A204.1 (cell line): ENCODE measurements around the gene CD6.
"Not testable (repeated sequence)": the region's sequence is repeated elsewhere in the genome, so short reads cannot be mapped to it uniquely, and the experiment has no call there.

Experiments used
- FAIRE-seq: peaks from 2 replicates; lab custom pipeline; 2012; peaks lifted over from hg19 to GRCh38; lab: Jason Lieb, UNC

The CD6 gene

GRCh38 chr11:60951904-60952741 is 19.4 kb upstream of the CD6 start, which contains the start of gene SLC15A3:
Gene SLC15A3, minus strand, starts transcription at chr11:60952176. Its CDS starts 625 bp downstream, at chr11:60951551.
- FAIRE-seq, result peak; percentile 89

GRCh38 chr11:60952742-60953170 is 18.7 kb upstream of the CD6 start:
- FAIRE-seq, result no peak

GRCh38 chr11:60953781-60954180 is 17.7 kb upstream of the CD6 start:
- FAIRE-seq, result no peak

GRCh38 chr11:60954421-60954820 is 17.1 kb upstream of the CD6 start:
- no peak for FAIRE-seq

GRCh38 chr11:60955571-60955970 is 15.9 kb upstream of the CD6 start:
- no peak for FAIRE-seq

GRCh38 chr11:60957188-60957587 is 14.3 kb upstream of the CD6 start:
- FAIRE-seq, result no peak

GRCh38 chr11:60959431-60959830 is 12.0 kb upstream of the CD6 start:
- FAIRE-seq, result no peak

- FAIRE-seq, result no peak
Observed at GRCh38 chr11:60960405-60960804, 11.1 kb upstream of the CD6 start.

GRCh38 chr11:60964801-60965200 is 6.7 kb upstream of the CD6 start:
- no peak for FAIRE-seq

GRCh38 chr11:60966890-60967289 is 4.6 kb upstream of the CD6 start:
- no peak for FAIRE-seq

GRCh38 chr11:60968223-60968622 is 3.3 kb upstream of the CD6 start:
- FAIRE-seq, result no peak

- FAIRE-seq, result no peak
Observed at GRCh38 chr11:60970369-60970774, 1.1 kb upstream of the CD6 start.

GRCh38 chr11:60970890-60971289 is 590 bp upstream of the CD6 start:
- no peak for FAIRE-seq

- no peak for FAIRE-seq
Observed at GRCh38 chr11:60972182-60973030, 926 bp downstream of the CD6 start.

- no peak for FAIRE-seq
Observed at GRCh38 chr11:60973699-60974098, 2.2 kb downstream of the CD6 start.

GRCh38 chr11:60974316-60974715 is 2.8 kb downstream of the CD6 start:
- FAIRE-seq, result not testable (repeated sequence)

- FAIRE-seq, result no peak
Observed at GRCh38 chr11:60974726-60975125, 3.2 kb downstream of the CD6 start.

GRCh38 chr11:60977224-60977623 is 5.7 kb downstream of the CD6 start:
- FAIRE-seq, result no peak

- no peak for FAIRE-seq
Observed at GRCh38 chr11:60977836-60978235, 6.4 kb downstream of the CD6 start.

- FAIRE-seq, result no peak
Observed at GRCh38 chr11:60978546-60979380, 7.3 kb downstream of the CD6 start.

GRCh38 chr11:60981515-60981914 is 10.0 kb downstream of the CD6 start:
- no peak for FAIRE-seq

- no peak for FAIRE-seq
Observed at GRCh38 chr11:60982184-60982583, 10.7 kb downstream of the CD6 start.
